T1000 (cell line): Measurements from ENCODE around the gene HEATR5A.
A peak's percentile ranks its signal among the peaks of the same experiment; 100 is the strongest.
"Not testable (repeated sequence)": the region's sequence is repeated elsewhere in the genome, so short reads cannot be mapped to it uniquely, and the experiment has no call there.

ENCODE experiments used
- DNase-seq: peaks from one replicate; lab custom pipeline; 2025; ENCODE audit warnings: mixed read lengths; lab: John Stamatoyannopoulos, UW

The HEATR5A gene

GRCh38 chr14:31257244-31257553 is 163.2 kb downstream of the HEATR5A start:
- no peak for DNase-seq

GRCh38 chr14:31256534-31257243 is 163.7 kb downstream of the HEATR5A start:
- DNase-seq: no peak

GRCh38 chr14:31255918-31256317 is 164.4 kb downstream of the HEATR5A start:
- DNase-seq: not testable (repeated sequence)

- no peak for DNase-seq
Observed at GRCh38 chr14:31255286-31255685, 165.1 kb downstream of the HEATR5A start.

- DNase-seq: no peak
Observed at GRCh38 chr14:31253746-31254471, 166.4 kb downstream of the HEATR5A start.

GRCh38 chr14:31252865-31253264 is 167.5 kb downstream of the HEATR5A start:
- DNase-seq: no peak

GRCh38 chr14:31251028-31251958 is 169.1 kb downstream of the HEATR5A start:
- DNase-seq: no peak

GRCh38 chr14:31244626-31245025 is 175.7 kb downstream of the HEATR5A start:
- no peak for DNase-seq

GRCh38 chr14:31243860-31244259 is 176.5 kb downstream of the HEATR5A start:
- DNase-seq: no peak

GRCh38 chr14:31242161-31242940 is 178.0 kb downstream of the HEATR5A start:
- peak; percentile 0 for DNase-seq
